Choroid plexus epithelial cell (primary cell): ENCODE data around the gene TTC9B.

Experiments
- DNase-seq: peaks from one replicate; pipeline ENCODE4 v3.0.0-alpha.2; 2010; ENCODE audit warnings: low read depth
- H3K4me3 ChIP-seq: 2 replicates; pipeline ENCODE4 v1.5.1; 2011; ENCODE audit warnings: low read depth, mild to moderate bottlenecking, control low read depth, low read length, moderate library complexity
- CTCF ChIP-seq: conservative IDR thresholded peaks from 2 replicates; pipeline ENCODE4 v1.5.1; 2011; ENCODE audit warnings: low read depth, mild to moderate bottlenecking, control low read depth, inconsistent platforms, low read length, moderate library complexity

Gene TTC9B

GRCh38 chr19:40238775-40239174 lies 20.6 kb upstream of the TTC9B start:
- TF ChIP-seq CTCF = no peak
- H3K4me3 ChIP-seq = no peak overlapping the region
- no peak for DNase-seq

GRCh38 chr19:40237791-40238190 lies 19.6 kb upstream of the TTC9B start:
- DNase-seq = no peak
- H3K4me3 ChIP-seq = no peak overlapping the region
- TF ChIP-seq CTCF = no peak

GRCh38 chr19:40236366-40236765 lies 18.2 kb upstream of the TTC9B start:
- DNase-seq = no peak
- H3K4me3 ChIP-seq = no peak overlapping the region
- no peak for TF ChIP-seq CTCF

GRCh38 chr19:40236026-40236355 lies 17.8 kb upstream of the TTC9B start:
- no peak overlapping the region for H3K4me3 ChIP-seq
- DNase-seq = no peak
- no peak for TF ChIP-seq CTCF

- peak; percentile 34 for TF ChIP-seq CTCF
- no peak for DNase-seq
- H3K4me3 ChIP-seq = no peak overlapping the region
Observed at GRCh38 chr19:40235238-40236025, 17.2 kb upstream of the TTC9B start.

- H3K4me3 ChIP-seq = no peak overlapping the region
- no peak for TF ChIP-seq CTCF
- no peak for DNase-seq
Observed at GRCh38 chr19:40234429-40235237, 16.4 kb upstream of the TTC9B start.
